Retina (tissue), 1 donor: ENCODE measurements around the gene EMILIN2.

Experiments
- DNase-seq: peaks from one replicate; pipeline ENCODE4 v3.0.0-alpha.2; 2016

The EMILIN2 gene

DNA sequence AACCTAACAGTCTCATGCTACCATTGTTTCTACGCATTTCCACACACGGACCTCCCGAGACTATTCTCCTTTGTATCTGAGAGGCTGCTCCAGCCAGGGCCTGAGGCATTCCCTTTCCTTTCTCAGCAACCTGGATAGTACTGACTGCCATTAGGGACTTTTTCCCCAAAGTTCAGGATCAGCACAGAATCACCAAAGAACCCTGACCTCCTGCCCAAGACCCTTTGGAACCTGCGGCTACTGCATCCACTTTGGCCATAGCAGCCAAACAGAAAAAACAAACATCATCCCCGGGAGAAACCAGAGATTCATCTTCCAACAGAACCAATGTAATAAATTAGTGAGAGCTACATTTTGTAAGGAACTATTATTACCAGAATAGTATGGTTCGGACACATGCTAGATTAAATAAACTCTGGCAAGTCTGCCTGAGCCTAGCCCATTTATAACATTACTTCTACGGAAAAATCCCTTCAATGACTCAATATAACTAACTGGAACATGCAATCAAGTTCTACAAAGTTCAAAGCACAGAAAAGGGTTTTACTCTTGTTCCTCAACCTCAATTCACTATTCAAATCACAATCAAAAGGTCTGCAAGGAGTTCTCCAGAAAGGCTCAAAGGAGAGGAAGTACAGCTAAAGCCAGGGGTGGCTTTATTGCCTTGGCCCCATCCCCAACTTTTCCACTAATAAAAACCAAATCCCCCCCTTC lies 114.3 kb downstream of the EMILIN2 start:
- DNase-seq = no peak

GRCh38 chr18:2961821-2962220 lies 115.0 kb downstream of the EMILIN2 start:
- DNase-seq = peak; percentile 49

- DNase-seq = no peak
These were observed 116.2 kb downstream of the EMILIN2 start for GRCh38 chr18:2963048-2963447.

GRCh38 chr18:2964361-2965010 lies 117.7 kb downstream of the EMILIN2 start:
- no peak for DNase-seq
